ENCODE results near the gene LFNG.

The LFNG gene

GRCh38 chr7:2497500-2498336, 21.9 kb upstream of the LFNG start:
- no peak overlapping the region for H3K4me3 ChIP-seq (ENCODE audit: control insufficient read depth, low read depth, low read length)
- DNase-seq (ENCODE audit: low read depth) = no peak
- TF ChIP-seq, protein P1, sequence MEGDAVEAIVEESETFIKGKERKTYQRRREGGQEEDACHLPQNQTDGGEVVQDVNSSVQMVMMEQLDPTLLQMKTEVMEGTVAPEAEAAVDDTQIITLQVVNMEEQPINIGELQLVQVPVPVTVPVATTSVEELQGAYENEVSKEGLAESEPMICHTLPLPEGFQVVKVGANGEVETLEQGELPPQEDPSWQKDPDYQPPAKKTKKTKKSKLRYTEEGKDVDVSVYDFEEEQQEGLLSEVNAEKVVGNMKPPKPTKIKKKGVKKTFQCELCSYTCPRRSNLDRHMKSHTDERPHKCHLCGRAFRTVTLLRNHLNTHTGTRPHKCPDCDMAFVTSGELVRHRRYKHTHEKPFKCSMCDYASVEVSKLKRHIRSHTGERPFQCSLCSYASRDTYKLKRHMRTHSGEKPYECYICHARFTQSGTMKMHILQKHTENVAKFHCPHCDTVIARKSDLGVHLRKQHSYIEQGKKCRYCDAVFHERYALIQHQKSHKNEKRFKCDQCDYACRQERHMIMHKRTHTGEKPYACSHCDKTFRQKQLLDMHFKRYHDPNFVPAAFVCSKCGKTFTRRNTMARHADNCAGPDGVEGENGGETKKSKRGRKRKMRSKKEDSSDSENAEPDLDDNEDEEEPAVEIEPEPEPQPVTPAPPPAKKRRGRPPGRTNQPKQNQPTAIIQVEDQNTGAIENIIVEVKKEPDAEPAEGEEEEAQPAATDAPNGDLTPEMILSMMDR (conservative IDR thresholded peaks at IDR 0.05; ENCODE audit: control insufficient read depth, insufficient read depth, low read depth, low read length) = no peak

- no peak overlapping the region for H3K4me3 ChIP-seq (ENCODE audit: control insufficient read depth, low read depth, low read length)
- no peak for DNase-seq (ENCODE audit: low read depth)
- TF ChIP-seq, protein P1 (conservative IDR thresholded peaks at IDR 0.05; ENCODE audit: control insufficient read depth, insufficient read depth, low read depth, low read length) = no peak
Observed at GRCh38 chr7:2498708-2499107, 20.9 kb upstream of the LFNG start.

GRCh38 chr7:2499181-2499580, 20.4 kb upstream of the LFNG start:
- H3K4me3 ChIP-seq (ENCODE audit: control insufficient read depth, low read depth, low read length) = no peak overlapping the region
- DNase-seq (ENCODE audit: low read depth) = no peak
- TF ChIP-seq, protein P1 (conservative IDR thresholded peaks at IDR 0.05; ENCODE audit: control insufficient read depth, insufficient read depth, low read depth, low read length) = no peak

DNA sequence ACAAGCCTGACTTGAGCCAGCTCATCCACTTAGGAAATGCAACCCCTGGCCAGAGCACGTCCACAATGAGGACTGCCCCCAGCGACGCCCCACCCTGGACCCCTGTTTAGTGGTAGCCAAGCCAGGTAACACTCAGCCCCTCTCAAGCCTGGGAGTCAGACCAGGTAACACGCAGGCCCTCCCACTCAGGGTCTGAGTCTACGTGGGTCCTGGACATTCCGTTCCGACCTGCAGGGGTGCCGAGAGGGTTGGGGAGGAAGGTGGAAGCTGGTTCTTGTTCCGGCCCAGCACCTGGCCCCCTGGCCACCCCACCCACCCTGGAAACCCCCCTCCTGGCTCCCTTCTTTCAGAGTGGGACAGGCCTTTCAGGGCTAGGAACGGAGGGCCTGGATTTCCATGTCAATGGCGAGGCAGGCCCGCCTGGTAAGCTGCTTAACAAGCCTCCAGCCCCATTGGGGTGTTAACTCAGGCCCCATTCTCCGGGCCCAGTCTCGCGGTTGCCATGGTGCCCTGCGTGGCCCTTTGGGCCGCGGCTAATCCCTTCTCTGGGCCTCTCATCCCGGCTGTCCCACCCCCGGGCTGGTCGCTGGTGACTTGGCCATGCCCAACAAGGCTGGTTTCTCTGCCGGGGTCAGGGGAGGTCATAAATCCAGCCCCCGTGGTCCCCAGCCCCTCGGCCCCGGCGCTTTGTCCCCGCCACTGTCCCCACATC, 19.7 kb upstream of the LFNG start:
- DNase-seq (ENCODE audit: low read depth) = no peak
- H3K4me3 ChIP-seq (ENCODE audit: control insufficient read depth, low read depth, low read length) = no peak overlapping the region
- TF ChIP-seq, protein P1 (conservative IDR thresholded peaks at IDR 0.05; ENCODE audit: control insufficient read depth, insufficient read depth, low read depth, low read length) = no peak

- H3K4me3 ChIP-seq (ENCODE audit: control insufficient read depth, low read depth, low read length) = no peak overlapping the region
- no peak for DNase-seq (ENCODE audit: low read depth)
Observed at GRCh38 chr7:2500701-2501100, 18.9 kb upstream of the LFNG start.

GRCh38 chr7:2501947-2502646, 17.5 kb upstream of the LFNG start:
- H3K4me3 ChIP-seq (ENCODE audit: control insufficient read depth, low read depth, low read length) = no peak overlapping the region
- DNase-seq (ENCODE audit: low read depth) = no peak
- TF ChIP-seq, protein P1 (conservative IDR thresholded peaks at IDR 0.05; ENCODE audit: control insufficient read depth, insufficient read depth, low read depth, low read length) = no peak

More at GRCh38 chr7:2500701-2501100, 18.9 kb upstream of the LFNG start:
- TF ChIP-seq, protein P1 (conservative IDR thresholded peaks at IDR 0.05; ENCODE audit: control insufficient read depth, insufficient read depth, low read depth, low read length) = no peak

All from fibroblast of mammary gland (primary cell).